SK-N-SH treated with all-trans-retinoic acid at 6 μM for 48 hours (cell line): ENCODE measurements around the gene ZNF469.
A peak's percentile ranks its signal among the peaks of the same experiment; 100 is the strongest.

Experiments
- ATAC-seq: fragments of 200-7000 bp; cut with Tn5 transposase; 3 replicates; pipeline ENCODE4 v1.9.1; 2020; ENCODE audit warnings: mild to moderate bottlenecking, moderate library complexity
- ARNTL ChIP-seq: fragments of 450-650 bp; formaldehyde crosslinking; IDR thresholded peaks from 2 replicates; pipeline ENCODE4 v1.5.0; 2020; ENCODE audit warnings: low read depth, mild to moderate bottlenecking, moderate library complexity, borderline replicate concordance
- CREB5 ChIP-seq: fragments of 250-450 bp; sonication (Bioruptor Pico); IDR thresholded peaks from 2 replicates; pipeline ENCODE4 v1.5.1; 2020; ENCODE audit warnings: low read depth, mild to moderate bottlenecking, moderate library complexity
- CSDC2 ChIP-seq: fragments of 250-450 bp; sonication (Bioruptor Pico); IDR thresholded peaks from 2 replicates; pipeline ENCODE4 v1.5.0; 2020; ENCODE audit warnings: mild to moderate bottlenecking, moderate library complexity
- CSRNP3 ChIP-seq: fragments of 250-450 bp; sonication (Bioruptor Pico); IDR thresholded peaks from 2 replicates; pipeline ENCODE4 v1.5.1; 2021; ENCODE audit warnings: mild to moderate bottlenecking, moderate library complexity
- ESRRG ChIP-seq: fragments of 250-450 bp; sonication (Bioruptor Pico); IDR thresholded peaks from 2 replicates; pipeline ENCODE4 v1.6.1; 2021; ENCODE audit warnings: mild to moderate bottlenecking
- ISL1 ChIP-seq: fragments of 250-450 bp; sonication (Bioruptor Pico); IDR thresholded peaks from 2 replicates; pipeline ENCODE4 v2.1.2; 2022; ENCODE audit warnings: mild to moderate bottlenecking, moderate library complexity
- OSR1 ChIP-seq: fragments of 250-450 bp; sonication (Bioruptor Pico); IDR thresholded peaks from 2 replicates; pipeline ENCODE4 v1.8.0; 2022; ENCODE audit warnings: moderate library complexity, mild to moderate bottlenecking, inconsistent platforms
- TCF4 ChIP-seq: fragments of 250-450 bp; sonication (Bioruptor Pico); IDR thresholded peaks from 2 replicates; pipeline ENCODE4 v1.8.0; 2021; ENCODE audit warnings: mild to moderate bottlenecking, moderate library complexity, borderline replicate concordance
- TOX ChIP-seq: fragments of 250-450 bp; sonication (Bioruptor Pico); IDR thresholded peaks from 2 replicates; pipeline ENCODE4 v1.8.0; 2021; ENCODE audit warnings: mild to moderate bottlenecking, moderate library complexity, borderline replicate concordance
- TSHZ2 ChIP-seq: fragments of 250-450 bp; sonication (Bioruptor Pico); IDR thresholded peaks from 2 replicates; pipeline ENCODE4 v1.5.0; 2020; ENCODE audit warnings: mild to moderate bottlenecking, moderate library complexity
- ZC3H10 ChIP-seq: fragments of 250-450 bp; sonication (Bioruptor Pico); IDR thresholded peaks from 2 replicates; pipeline ENCODE4 v1.5.1; 2021; ENCODE audit warnings: mild to moderate bottlenecking, moderate library complexity
- ZFP3 ChIP-seq: fragments of 250-450 bp; sonication (Bioruptor Pico); IDR thresholded peaks from 2 replicates; pipeline ENCODE4 v1.5.0; 2020; ENCODE audit warnings: mild to moderate bottlenecking, moderate library complexity
- ZFP30 ChIP-seq: fragments of 450-650 bp; formaldehyde crosslinking; IDR thresholded peaks from 2 replicates; pipeline ENCODE4 v1.5.0; 2022; ENCODE audit warnings: mild to moderate bottlenecking, moderate library complexity
- ZNF565 ChIP-seq: fragments of 450-650 bp; formaldehyde crosslinking; conservative IDR thresholded peaks from 2 replicates; pipeline ENCODE4 v1.5.0; 2020; ENCODE audit warnings: low read depth, mild to moderate bottlenecking, moderate library complexity
- ZNF70 ChIP-seq: fragments of 450-650 bp; formaldehyde crosslinking; IDR thresholded peaks from 2 replicates; pipeline ENCODE4 v1.5.0; 2020; ENCODE audit warnings: mild to moderate bottlenecking, moderate library complexity
- ZNF8 ChIP-seq: fragments of 450-650 bp; formaldehyde crosslinking; IDR thresholded peaks from 2 replicates; pipeline ENCODE4 v1.5.0; 2020; ENCODE audit warnings: mild to moderate bottlenecking, moderate library complexity
- TF ChIP-seq, protein P1 (sequence below): fragments of 250-450 bp; sonication (Bioruptor Pico); IDR thresholded peaks from 2 replicates; pipeline ENCODE4 v1.8.0; 2020; ENCODE audit warnings: mild to moderate bottlenecking, moderate library complexity, borderline replicate concordance

Gene ZNF469

DNA sequence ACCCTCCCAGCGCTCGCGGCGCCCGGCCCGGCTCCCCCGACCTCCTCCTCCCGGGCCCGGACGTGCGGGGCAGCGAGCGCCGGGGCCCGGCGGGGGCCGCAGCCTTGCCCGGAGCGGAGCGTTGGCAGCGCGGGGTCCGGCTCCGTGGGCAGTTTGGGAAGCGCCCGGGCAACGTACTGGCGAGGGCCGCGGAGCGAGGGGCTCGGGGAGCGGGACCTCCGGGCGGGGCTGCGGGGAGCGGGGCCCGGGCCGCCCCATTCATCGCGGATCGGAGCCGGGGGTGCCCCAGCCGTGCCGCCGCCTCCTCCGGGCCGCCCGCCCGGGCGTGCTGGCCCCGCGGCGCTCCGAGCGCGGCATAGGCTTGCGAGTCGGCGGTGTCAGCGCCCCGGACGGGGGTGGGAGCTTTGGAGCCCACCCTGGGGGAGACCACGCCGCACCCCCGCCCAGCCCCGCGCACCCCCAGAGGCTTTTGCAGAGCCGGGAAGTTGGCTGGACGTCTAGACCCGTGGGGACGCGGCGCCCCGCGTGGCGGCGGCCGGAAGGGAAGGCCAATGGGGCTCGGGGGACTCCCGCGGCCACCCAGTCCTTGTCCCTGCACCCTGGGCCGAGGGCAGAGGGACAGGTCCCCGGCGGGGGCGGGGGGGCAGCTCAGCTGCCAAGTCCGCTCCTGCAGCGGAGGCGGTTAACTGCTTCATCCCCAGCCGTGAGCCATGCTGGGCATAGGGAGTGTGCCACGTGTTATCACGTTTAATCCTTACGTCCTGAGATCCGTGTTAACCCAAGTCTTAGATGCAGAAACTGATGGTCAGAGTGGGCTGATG is 852 bp downstream of the ZNF469 start:
- TF ChIP-seq ZFP3 (no peak), TOX (no peak), ZNF565 (CRISPR knock-in tag) (no peak), TSHZ2 (CRISPR knock-in tag) (no peak), ZFP30 (CRISPR knock-in tag) (no peak), ISL1 (CRISPR knock-in tag) (no peak)
- ATAC-seq = peak; percentile 75

GRCh38 chr16:88384222-88385111 is 1.7 kb downstream of the ZNF469 start:
- no peak for ATAC-seq
- TF ChIP-seq ESRRG (CRISPR knock-in tag) = no peak
- TF ChIP-seq CSDC2 (CRISPR knock-in tag) = no peak
- TF ChIP-seq ZC3H10 (CRISPR knock-in tag) = no peak
- TF ChIP-seq, protein P1, sequence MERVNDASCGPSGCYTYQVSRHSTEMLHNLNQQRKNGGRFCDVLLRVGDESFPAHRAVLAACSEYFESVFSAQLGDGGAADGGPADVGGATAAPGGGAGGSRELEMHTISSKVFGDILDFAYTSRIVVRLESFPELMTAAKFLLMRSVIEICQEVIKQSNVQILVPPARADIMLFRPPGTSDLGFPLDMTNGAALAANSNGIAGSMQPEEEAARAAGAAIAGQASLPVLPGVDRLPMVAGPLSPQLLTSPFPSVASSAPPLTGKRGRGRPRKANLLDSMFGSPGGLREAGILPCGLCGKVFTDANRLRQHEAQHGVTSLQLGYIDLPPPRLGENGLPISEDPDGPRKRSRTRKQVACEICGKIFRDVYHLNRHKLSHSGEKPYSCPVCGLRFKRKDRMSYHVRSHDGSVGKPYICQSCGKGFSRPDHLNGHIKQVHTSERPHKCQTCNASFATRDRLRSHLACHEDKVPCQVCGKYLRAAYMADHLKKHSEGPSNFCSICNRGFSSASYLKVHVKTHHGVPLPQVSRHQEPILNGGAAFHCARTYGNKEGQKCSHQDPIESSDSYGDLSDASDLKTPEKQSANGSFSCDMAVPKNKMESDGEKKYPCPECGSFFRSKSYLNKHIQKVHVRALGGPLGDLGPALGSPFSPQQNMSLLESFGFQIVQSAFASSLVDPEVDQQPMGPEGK (CRISPR knock-in tag) = no peak
- TF ChIP-seq TSHZ2 (CRISPR knock-in tag) = no peak
- no peak for TF ChIP-seq ZNF8 (CRISPR knock-in tag)
- no peak for TF ChIP-seq CREB5 (CRISPR knock-in tag)
- no peak for TF ChIP-seq ARNTL (CRISPR knock-in tag)

GRCh38 chr16:88385112-88385594 is 2.4 kb downstream of the ZNF469 start:
- no peak for ATAC-seq
- peak; percentile 79 for TF ChIP-seq ZNF70 (CRISPR knock-in tag)
- no peak for TF ChIP-seq OSR1 (CRISPR knock-in tag)
- TF ChIP-seq TCF4 (CRISPR knock-in tag) = no peak; the same call in 1 of the 2 replicates
- no peak for TF ChIP-seq CSRNP3 (CRISPR knock-in tag)
- TF ChIP-seq, all 23 proteins: peak for 1
